Neuron (in vitro differentiated cells): ENCODE data around the gene SEMA5B.

ENCODE experiments used
- H2AFZ ChIP-seq: one replicate; pipeline ENCODE4 v1.6.1; 2013; ENCODE audit warnings: low read depth, mild to moderate bottlenecking, inconsistent platforms, low read length, moderate library complexity
- H3K27me3 ChIP-seq: one replicate; pipeline ENCODE4 v1.6.1; 2013; ENCODE audit warnings: low read length; ENCODE audit not compliant: insufficient read depth
- H3K36me3 ChIP-seq: one replicate; pipeline ENCODE4 v1.6.1; 2013; ENCODE audit warnings: low read length; ENCODE audit not compliant: insufficient read depth
- H3K4me1 ChIP-seq: one replicate; pipeline ENCODE4 v1.6.1; 2013; ENCODE audit warnings: low read length; ENCODE audit not compliant: insufficient read depth
- H3K4me3 ChIP-seq: 2 replicates; pipeline ENCODE4 v1.5.1; 2013; ENCODE audit warnings: mild to moderate bottlenecking, low read length, moderate library complexity
- H3K9me3 ChIP-seq: one replicate; pipeline ENCODE4 v1.6.1; 2013; ENCODE audit warnings: low read length

The SEMA5B gene, protein sequence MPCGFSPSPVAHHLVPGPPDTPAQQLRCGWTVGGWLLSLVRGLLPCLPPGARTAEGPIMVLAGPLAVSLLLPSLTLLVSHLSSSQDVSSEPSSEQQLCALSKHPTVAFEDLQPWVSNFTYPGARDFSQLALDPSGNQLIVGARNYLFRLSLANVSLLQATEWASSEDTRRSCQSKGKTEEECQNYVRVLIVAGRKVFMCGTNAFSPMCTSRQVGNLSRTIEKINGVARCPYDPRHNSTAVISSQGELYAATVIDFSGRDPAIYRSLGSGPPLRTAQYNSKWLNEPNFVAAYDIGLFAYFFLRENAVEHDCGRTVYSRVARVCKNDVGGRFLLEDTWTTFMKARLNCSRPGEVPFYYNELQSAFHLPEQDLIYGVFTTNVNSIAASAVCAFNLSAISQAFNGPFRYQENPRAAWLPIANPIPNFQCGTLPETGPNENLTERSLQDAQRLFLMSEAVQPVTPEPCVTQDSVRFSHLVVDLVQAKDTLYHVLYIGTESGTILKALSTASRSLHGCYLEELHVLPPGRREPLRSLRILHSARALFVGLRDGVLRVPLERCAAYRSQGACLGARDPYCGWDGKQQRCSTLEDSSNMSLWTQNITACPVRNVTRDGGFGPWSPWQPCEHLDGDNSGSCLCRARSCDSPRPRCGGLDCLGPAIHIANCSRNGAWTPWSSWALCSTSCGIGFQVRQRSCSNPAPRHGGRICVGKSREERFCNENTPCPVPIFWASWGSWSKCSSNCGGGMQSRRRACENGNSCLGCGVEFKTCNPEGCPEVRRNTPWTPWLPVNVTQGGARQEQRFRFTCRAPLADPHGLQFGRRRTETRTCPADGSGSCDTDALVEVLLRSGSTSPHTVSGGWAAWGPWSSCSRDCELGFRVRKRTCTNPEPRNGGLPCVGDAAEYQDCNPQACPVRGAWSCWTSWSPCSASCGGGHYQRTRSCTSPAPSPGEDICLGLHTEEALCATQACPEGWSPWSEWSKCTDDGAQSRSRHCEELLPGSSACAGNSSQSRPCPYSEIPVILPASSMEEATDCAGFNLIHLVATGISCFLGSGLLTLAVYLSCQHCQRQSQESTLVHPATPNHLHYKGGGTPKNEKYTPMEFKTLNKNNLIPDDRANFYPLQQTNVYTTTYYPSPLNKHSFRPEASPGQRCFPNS

GRCh38 chr3:123027292-123028232 lies at the start of gene SEMA5B:
TSS of gene SEMA5B (minus strand) at chr3:123027763. CDS start at chr3:122961263, 66,500 bp downstream.
- Histone ChIP-seq H3K27me3 (no peaks in the 10 kb centered on the region), H3K4me1 (peaks cover 57% of the 10 kb centered on the region), H3K9me3 (peaks cover 14% of the 10 kb centered on the region), H2AFZ (peak within 1 kb of the TSS; percentile 91), H3K36me3 (peaks cover 32% of the 10 kb centered on the region), H3K4me3 (peak within 1 kb of the TSS; percentile 97)

DNA sequence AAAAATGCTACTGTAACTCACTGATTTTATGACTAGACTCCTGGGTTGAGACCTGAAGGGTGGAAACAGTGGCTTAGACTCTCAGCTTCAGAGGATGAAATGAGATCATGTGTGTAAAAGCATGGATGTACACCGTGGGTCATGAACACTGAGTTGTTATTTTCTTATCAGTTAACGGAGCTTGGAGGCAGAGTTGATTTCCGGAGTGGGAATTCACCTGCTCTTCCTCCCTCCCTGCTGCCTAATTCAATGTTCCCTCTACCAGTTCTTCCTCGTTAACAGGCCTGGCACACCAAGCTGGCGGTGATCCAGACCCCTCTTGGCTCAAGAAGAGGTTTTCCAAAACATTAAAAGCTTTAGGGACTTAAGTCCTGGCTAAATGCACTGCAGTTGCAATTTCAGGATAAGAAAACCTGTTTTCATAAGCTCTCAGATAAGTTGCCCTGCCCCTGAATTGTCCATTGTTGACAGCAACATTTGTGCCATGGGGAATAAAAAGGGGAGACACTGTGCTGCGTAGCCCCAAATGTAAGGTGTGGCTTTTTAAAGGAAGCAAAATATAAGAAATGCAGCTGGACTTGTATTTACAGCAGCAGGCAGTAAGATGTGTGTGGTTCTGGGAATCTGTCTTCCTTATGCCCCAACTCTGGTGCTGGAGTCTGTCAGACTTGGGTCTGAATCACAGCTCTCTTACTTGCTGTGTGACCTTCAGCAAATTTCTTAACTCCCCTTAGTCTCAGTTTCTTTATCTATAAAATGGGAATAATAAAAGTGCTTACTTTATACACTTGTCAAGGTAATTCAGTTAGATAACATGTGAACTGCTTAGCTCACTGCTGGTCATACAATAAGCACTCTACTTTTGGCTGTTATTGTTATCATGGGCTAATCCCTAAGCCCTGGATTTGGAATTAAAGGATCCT lies 49.2 kb upstream of the SEMA5B start:
- Histone ChIP-seq H3K27me3 (no peaks in the 10 kb centered on the region), H3K4me1 (no peaks in the 10 kb centered on the region), H3K36me3 (no peaks in the 10 kb centered on the region), H3K4me3 (no peak overlapping the region), H2AFZ (no peak overlapping the region), H3K9me3 (no peaks in the 10 kb centered on the region)

DNA sequence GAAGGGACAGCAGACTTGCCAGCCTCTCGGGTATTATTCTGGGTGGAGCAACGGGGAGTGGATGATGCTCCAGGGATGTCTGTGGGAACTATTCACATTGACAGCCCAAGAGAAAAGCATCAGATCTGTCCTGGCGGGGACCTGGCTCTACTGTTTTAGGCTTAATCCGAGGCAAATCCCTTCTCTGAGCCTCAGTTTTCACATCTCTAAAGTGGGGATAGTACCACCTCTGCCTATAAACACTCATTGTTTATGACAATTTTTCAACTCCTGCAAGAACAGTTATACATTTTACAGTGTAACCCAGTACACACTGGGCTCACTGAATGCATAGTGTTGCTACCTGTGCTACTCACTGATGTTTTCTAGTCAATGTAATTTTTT lies 48.5 kb upstream of the SEMA5B start:
- Histone ChIP-seq H3K36me3 (no peaks in the 10 kb centered on the region), H3K4me3 (no peak overlapping the region), H3K9me3 (no peaks in the 10 kb centered on the region), H3K27me3 (no peaks in the 10 kb centered on the region), H3K4me1 (no peaks in the 10 kb centered on the region), H2AFZ (no peak overlapping the region)

DNA sequence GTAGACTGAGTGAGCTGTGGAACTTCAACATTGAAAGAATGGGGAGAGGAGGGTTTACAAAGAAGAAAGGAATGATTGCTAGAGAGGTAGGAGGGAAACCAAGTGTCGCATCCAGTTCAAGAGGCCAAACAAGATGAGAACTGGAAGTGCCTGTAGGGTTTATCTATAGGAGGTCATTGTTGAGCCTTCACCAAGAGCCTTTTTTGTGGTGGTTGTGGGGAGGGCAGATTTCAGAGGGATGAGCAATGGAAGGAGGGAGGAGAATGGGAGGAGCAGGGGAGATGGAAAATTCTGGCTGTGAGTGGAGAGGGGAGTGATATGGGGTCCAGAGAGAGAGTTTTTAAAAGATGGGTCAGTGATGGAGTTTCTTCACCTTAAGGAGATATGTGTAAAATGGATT lies 47.8 kb upstream of the SEMA5B start:
- Histone ChIP-seq H3K4me3 (no peak overlapping the region), H3K36me3 (no peaks in the 10 kb centered on the region), H3K4me1 (peaks cover 2% of the 10 kb centered on the region), H3K27me3 (no peaks in the 10 kb centered on the region), H3K9me3 (no peaks in the 10 kb centered on the region), H2AFZ (no peak overlapping the region)

- Histone ChIP-seq H3K4me3 (no peak overlapping the region), H3K9me3 (no peaks in the 10 kb centered on the region), H2AFZ (no peak overlapping the region), H3K4me1 (peaks cover 17% of the 10 kb centered on the region), H3K27me3 (no peaks in the 10 kb centered on the region), H3K36me3 (no peaks in the 10 kb centered on the region)
Observed at GRCh38 chr3:123072564-123072963, 45.0 kb upstream of the SEMA5B start.

- Histone ChIP-seq H3K9me3 (no peaks in the 10 kb centered on the region), H3K4me3 (no peak overlapping the region), H3K4me1 (peaks cover 17% of the 10 kb centered on the region), H2AFZ (no peak overlapping the region), H3K27me3 (no peaks in the 10 kb centered on the region), H3K36me3 (no peaks in the 10 kb centered on the region)
Observed at GRCh38 chr3:123072152-123072551, 44.6 kb upstream of the SEMA5B start.

GRCh38 chr3:123071581-123071980 lies 44.0 kb upstream of the SEMA5B start:
- Histone ChIP-seq H3K4me1 (peaks cover 17% of the 10 kb centered on the region), H3K4me3 (no peak overlapping the region), H2AFZ (no peak overlapping the region), H3K27me3 (no peaks in the 10 kb centered on the region), H3K9me3 (no peaks in the 10 kb centered on the region), H3K36me3 (no peaks in the 10 kb centered on the region)

GRCh38 chr3:123071146-123071545 lies 43.6 kb upstream of the SEMA5B start:
- Histone ChIP-seq H3K27me3 (no peaks in the 10 kb centered on the region), H3K4me1 (peaks cover 17% of the 10 kb centered on the region), H3K36me3 (no peaks in the 10 kb centered on the region), H3K9me3 (no peaks in the 10 kb centered on the region), H3K4me3 (no peak overlapping the region), H2AFZ (no peak overlapping the region)

DNA sequence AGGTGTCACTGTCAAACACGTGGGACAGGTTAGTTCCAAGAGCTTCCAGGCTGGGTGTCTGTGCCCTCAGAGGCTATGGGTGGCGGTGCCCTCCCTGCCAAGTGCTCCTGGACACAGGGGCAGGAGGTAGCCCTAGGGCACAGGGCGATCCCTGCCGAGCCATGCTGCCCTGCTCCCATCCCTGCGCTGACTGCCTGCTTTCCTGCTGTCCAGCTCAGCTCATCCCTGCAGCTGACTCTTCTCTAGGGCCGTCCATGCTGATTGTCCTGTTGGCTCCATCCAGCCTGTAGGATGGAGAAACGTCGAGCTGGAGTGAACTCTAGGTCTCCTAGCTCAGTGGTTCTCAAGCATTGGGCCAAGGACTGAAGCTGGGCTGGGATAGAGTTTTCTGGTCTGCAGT lies 42.9 kb upstream of the SEMA5B start:
- Histone ChIP-seq H2AFZ (no peak overlapping the region), H3K4me1 (peaks cover 17% of the 10 kb centered on the region), H3K9me3 (no peaks in the 10 kb centered on the region), H3K4me3 (no peak overlapping the region), H3K27me3 (no peaks in the 10 kb centered on the region), H3K36me3 (no peaks in the 10 kb centered on the region)

DNA sequence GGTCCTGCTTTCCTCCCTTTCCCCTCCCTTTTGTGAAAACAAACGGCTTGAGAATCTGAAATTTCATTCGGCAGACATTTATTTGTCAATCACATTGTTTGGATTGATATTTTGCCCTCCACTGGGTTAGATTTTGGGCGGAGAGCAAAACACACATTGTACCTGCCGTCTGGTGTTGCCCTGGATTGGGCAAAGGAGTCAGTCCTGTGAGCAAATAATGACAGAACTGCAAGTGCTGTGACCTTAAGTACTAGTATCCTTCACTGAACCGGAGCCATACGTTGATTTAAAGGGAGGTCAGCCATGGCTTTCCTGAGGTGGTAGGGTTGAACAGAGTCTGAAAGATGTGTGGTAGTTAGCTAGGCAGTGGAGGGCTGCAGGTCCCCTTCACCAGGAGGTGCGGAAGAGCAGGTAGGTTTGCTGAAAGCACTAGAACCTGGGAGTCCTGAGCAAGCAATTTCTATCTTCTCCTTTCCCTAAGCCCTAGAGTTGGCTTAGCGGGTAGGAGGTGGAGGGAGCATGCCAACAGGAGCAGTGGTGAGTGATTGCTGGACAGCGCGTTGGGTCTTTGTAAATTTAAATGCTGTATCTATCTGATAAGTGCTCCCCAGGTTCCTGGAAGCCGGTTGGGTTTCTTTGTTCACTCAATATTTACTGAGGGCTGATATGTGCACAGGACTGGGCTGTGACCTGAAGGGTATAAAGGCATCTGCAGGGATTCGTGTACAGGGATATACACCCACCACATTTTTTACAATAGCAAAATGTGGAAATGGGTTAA lies 41.2 kb upstream of the SEMA5B start:
- Histone ChIP-seq H3K4me1 (peaks cover 17% of the 10 kb centered on the region), H3K36me3 (no peaks in the 10 kb centered on the region), H3K9me3 (no peaks in the 10 kb centered on the region), H2AFZ (no peak overlapping the region), H3K4me3 (peak overlapping the region; percentile 92), H3K27me3 (no peaks in the 10 kb centered on the region)
